ENCODE measurements around the gene CNBD2.
A peak's percentile ranks its signal among the peaks of the same experiment; 100 is the strongest.

The CNBD2 gene

GRCh38 chr20:35954200-35954906, 14.0 kb upstream of the CNBD2 start, which contains the start of gene SCAND1 (continued):
- TF ChIP-seq PRDM2 (tag by site-specific recombination; IDR thresholded peaks at IDR 0.05; ENCODE audit: borderline replicate concordance), result no peak
- TF ChIP-seq REPIN1 (tag by site-specific recombination; IDR thresholded peaks at IDR 0.05; ENCODE audit: low read depth), result 0 out of 2 replicates have a peak, but pooled peaks have one; percentile 14
- TF ChIP-seq ZNF175 (tag by site-specific recombination; IDR thresholded peaks at IDR 0.05), result no peak
- TF ChIP-seq BCL11B (tag by site-specific recombination; IDR thresholded peaks at IDR 0.05; ENCODE audit: low read depth), result 0 out of 2 replicates have a peak, but pooled peaks have one; percentile 47
- peak; percentile 63; the same call in 1 of the 2 replicates for TF ChIP-seq ZBTB21 (tag by site-specific recombination; IDR thresholded peaks at IDR 0.05)
- no peak for TF ChIP-seq ZNF223 (tag by site-specific recombination; IDR thresholded peaks at IDR 0.05)
- TF ChIP-seq ZNF211 (tag by site-specific recombination; IDR thresholded peaks at IDR 0.05; ENCODE audit: low read depth), result no peak
- TF ChIP-seq ZNF416 (tag by site-specific recombination; IDR thresholded peaks at IDR 0.05), result no peak
- TF ChIP-seq GFI1B (tag by site-specific recombination; IDR thresholded peaks at IDR 0.05), result no peak
- TF ChIP-seq PRDM6 (tag by site-specific recombination; IDR thresholded peaks at IDR 0.05), result no peak
- TF ChIP-seq CTCF (tag by site-specific recombination; IDR thresholded peaks at IDR 0.05), result peak; percentile 100
- no peak for TF ChIP-seq ZNF654 (tag by site-specific recombination; IDR thresholded peaks at IDR 0.05; ENCODE audit: low read depth)
- TF ChIP-seq ZBTB48 (tag by site-specific recombination; IDR thresholded peaks at IDR 0.05), result no peak
- TF ChIP-seq SCRT2 (tag by site-specific recombination; IDR thresholded peaks at IDR 0.05), result no peak
- peak; percentile 76 for TF ChIP-seq KLF16 (tag by site-specific recombination; IDR thresholded peaks at IDR 0.05)
- TF ChIP-seq ZNF560 (tag by site-specific recombination; IDR thresholded peaks at IDR 0.05; ENCODE audit: borderline replicate concordance), result no peak
- TF ChIP-seq ZNF157 (tag by site-specific recombination; IDR thresholded peaks at IDR 0.05), result no peak
- TF ChIP-seq KLF1 (tag by site-specific recombination; IDR thresholded peaks at IDR 0.05), result peak; percentile 22
- TF ChIP-seq FEZF1 (tag by site-specific recombination; IDR thresholded peaks at IDR 0.05), result peak; percentile 44; the same call in 1 of the 2 replicates
- no peak for TF ChIP-seq ZNF843 (tag by site-specific recombination; IDR thresholded peaks at IDR 0.05)
- no peak; the same call in 1 of the 2 replicates for TF ChIP-seq INSM2 (tag by site-specific recombination; IDR thresholded peaks at IDR 0.05)
- no peak for TF ChIP-seq ZNF302 (tag by site-specific recombination; IDR thresholded peaks at IDR 0.05; ENCODE audit: low read depth)
- peak; percentile 98 for TF ChIP-seq ZNF561 (tag by site-specific recombination; IDR thresholded peaks at IDR 0.05; ENCODE audit: borderline replicate concordance)
- peak; percentile 58; the same call in 1 of the 2 replicates for TF ChIP-seq ATF2 (tag by site-specific recombination; IDR thresholded peaks at IDR 0.05; ENCODE audit: low read depth)
- peak; percentile 83 for TF ChIP-seq ZBTB1 (tag by site-specific recombination; IDR thresholded peaks at IDR 0.05)
